Measurements from ENCODE around the gene CREBRF.

GRCh38 chr5:173148354-173148753 is 92.2 kb downstream of the CREBRF start:
- TF ChIP-seq CTCF (IDR thresholded peaks at IDR 0.05) (no peak), POLR2A (IDR thresholded peaks at IDR 0.05) (no peak), POLR2AphosphoS5 (IDR thresholded peaks at IDR 0.05) (no peak)

Measured in breast epithelium (tissue), 3 donors.